SHP77 (cell line): ENCODE measurements around the gene VRK2.
"Not testable (repeated sequence)": the region's sequence is repeated elsewhere in the genome, so short reads cannot be mapped to it uniquely, and the experiment has no call there.

Experiments used
- DNase-seq, 2 experiments: peaks; one replicate each; lab custom pipeline; 2025; lab: John Stamatoyannopoulos, UW

VRK2 gene

GRCh38 chr2:58054264-58054663 is 7.7 kb downstream of the VRK2 start:
- no peak for DNase-seq

GRCh38 chr2:58055033-58055786 is 8.6 kb downstream of the VRK2 start:
- no peak for DNase-seq

- DNase-seq, result no peak
Measured at GRCh38 chr2:58056192-58056916, 9.7 kb downstream of the VRK2 start.

GRCh38 chr2:58057707-58058530 is 11.3 kb downstream of the VRK2 start:
- DNase-seq, result no peak

GRCh38 chr2:58063641-58064040 is 17.0 kb downstream of the VRK2 start:
- no peak for DNase-seq

- DNase-seq, result no peak
Measured at GRCh38 chr2:58064086-58064485, 17.5 kb downstream of the VRK2 start.

GRCh38 chr2:58065248-58065647 is 18.6 kb downstream of the VRK2 start:
- DNase-seq, result no peak

- DNase-seq, result no peak
Measured at GRCh38 chr2:58067001-58067400, 20.4 kb downstream of the VRK2 start.

- no peak for DNase-seq
Measured at GRCh38 chr2:58070765-58071164, 24.2 kb downstream of the VRK2 start.

GRCh38 chr2:58072102-58072501 is 25.5 kb downstream of the VRK2 start:
- no peak for DNase-seq

GRCh38 chr2:58073008-58073407 is 26.4 kb downstream of the VRK2 start:
- DNase-seq, result no peak

- no peak for DNase-seq
Measured at GRCh38 chr2:58073751-58074150, 27.1 kb downstream of the VRK2 start.

GRCh38 chr2:58081000-58081399 is 34.4 kb downstream of the VRK2 start:
- peak; percentile 91 to 94 for DNase-seq

GRCh38 chr2:58089081-58089480 is 42.5 kb downstream of the VRK2 start:
- no peak for DNase-seq

GRCh38 chr2:58092772-58093171 is 46.2 kb downstream of the VRK2 start:
- DNase-seq, result not testable (repeated sequence)

GRCh38 chr2:58097025-58097424 is 50.4 kb downstream of the VRK2 start:
- DNase-seq, result no peak

- DNase-seq, result no peak
Measured at GRCh38 chr2:58098254-58099095, 51.9 kb downstream of the VRK2 start.

- DNase-seq, result no peak
Measured at GRCh38 chr2:58099096-58099769, 52.6 kb downstream of the VRK2 start.

- DNase-seq, result no peak
Measured at GRCh38 chr2:58101500-58101899, 54.9 kb downstream of the VRK2 start.

- no peak for DNase-seq
Measured at GRCh38 chr2:58106896-58107295, 60.3 kb downstream of the VRK2 start.
